ENCODE data around the gene PTPRC. TPM values are rescaled to one million over a fixed set of nuclear protein-coding genes. Genes with fewer than 3 reads are reported as not detected.

The PTPRC gene
- total and polyA plus RNA-seq, 7 donors: 4.8 to 78.6 (median 12.5) TPM

GRCh38 chr1:198651650-198652400 lies 13.0 kb downstream of the PTPRC start:
- Histone ChIP-seq H3K27me3 (no peaks in the 10 kb centered on the region), H3K27ac (no peak overlapping the region), H3K4me1 (no peaks in the 10 kb centered on the region), H3K9me3 (no peaks in the 10 kb centered on the region), H3K36me3 (no peaks in the 10 kb centered on the region), H3K4me3 (no peak overlapping the region)
- TF ChIP-seq POLR2AphosphoS5 (IDR thresholded peaks at IDR 0.05) (no peak), EP300 (IDR thresholded peaks at IDR 0.05) (no peak), CTCF (IDR thresholded peaks at IDR 0.05) (no peak)
- intact Hi-C loops (cut with DNase I): no loop called here
- DNase-seq: no peak
- 52 to 75% methylated on average over 7 of the region's 7 CpGs for WGBS, 2 donors

- no peaks in the 10 kb centered on the region for H3K27me3 ChIP-seq
- no peak for DNase-seq
- peaks cover 0 to 13% (median 5%) of the 10 kb centered on the region in 4 donors for H3K4me1 ChIP-seq
- no peak overlapping the region for H3K27ac ChIP-seq
- 70 to 72% methylated on average over 3 of the region's 3 CpGs for WGBS, 2 donors
- intact Hi-C loops (cut with DNase I): no loop called here
- no peaks in the 10 kb centered on the region for H3K9me3 ChIP-seq
- TF ChIP-seq POLR2AphosphoS5 (IDR thresholded peaks at IDR 0.05) (no peak), EP300 (IDR thresholded peaks at IDR 0.05) (no peak)
- no peak overlapping the region for H3K4me3 ChIP-seq
- H3K36me3 ChIP-seq: no peaks in the 10 kb centered on the region
These were observed 15.1 kb downstream of the PTPRC start for GRCh38 chr1:198653808-198654413.

- intact Hi-C loops (cut with DNase I): no loop called here
- no peak for TF ChIP-seq POLR2A (IDR thresholded peaks at IDR 0.05)
- no peak for TF ChIP-seq POLR2AphosphoS5 (IDR thresholded peaks at IDR 0.05)
- TF ChIP-seq EP300 (IDR thresholded peaks at IDR 0.05): no peak
- TF ChIP-seq CTCF (IDR thresholded peaks at IDR 0.05): no peak
- Histone ChIP-seq H3K9me3 (no peaks in the 10 kb centered on the region), H3K36me3 (no peaks in the 10 kb centered on the region), H3K4me1 (peaks cover 0 to 13% (median 5%) of the 10 kb centered on the region in 4 donors), H3K27me3 (no peaks in the 10 kb centered on the region), H3K27ac (peak overlapping the region in 1 of 4 donors; percentile 12), H3K4me3 (no peak overlapping the region)
- no peak for DNase-seq
- WGBS, 2 donors: 78 to 83% methylated on average over 1 of the region's 1 CpG
These were observed 16.8 kb downstream of the PTPRC start for GRCh38 chr1:198655459-198656121.

GRCh38 chr1:198656500-198656932 lies 17.7 kb downstream of the PTPRC start:
- DNase-seq: peak; percentile 67
- Histone ChIP-seq H3K9me3 (no peaks in the 10 kb centered on the region), H3K4me1 (peaks cover 0 to 13% (median 5%) of the 10 kb centered on the region in 4 donors), H3K4me3 (no peak overlapping the region), H3K27ac (peak overlapping the region in 1 of 4 donors; percentile 25), H3K36me3 (no peaks in the 10 kb centered on the region), H3K27me3 (no peaks in the 10 kb centered on the region)
- intact Hi-C loops (cut with DNase I): no loop called here
- 11 to 27% methylated on average over 4 of the region's 4 CpGs for WGBS, 2 donors
- TF ChIP-seq EP300 (IDR thresholded peaks at IDR 0.05) (no peak), POLR2AphosphoS5 (IDR thresholded peaks at IDR 0.05) (no peak), POLR2A (IDR thresholded peaks at IDR 0.05) (no peak), CTCF (IDR thresholded peaks at IDR 0.05) (no peak)

GRCh38 chr1:198657550-198658064 lies 18.8 kb downstream of the PTPRC start:
- no peak for DNase-seq
- Histone ChIP-seq H3K9me3 (no peaks in the 10 kb centered on the region), H3K4me3 (no peak overlapping the region), H3K27ac (no peak overlapping the region), H3K36me3 (no peaks in the 10 kb centered on the region), H3K27me3 (no peaks in the 10 kb centered on the region), H3K4me1 (peaks cover 0 to 13% (median 5%) of the 10 kb centered on the region in 4 donors)
- TF ChIP-seq POLR2AphosphoS5 (IDR thresholded peaks at IDR 0.05) (no peak), CTCF (IDR thresholded peaks at IDR 0.05) (no peak), POLR2A (IDR thresholded peaks at IDR 0.05) (no peak), EP300 (IDR thresholded peaks at IDR 0.05) (no peak)
- intact Hi-C loops (cut with DNase I): no loop called here
- 12 to 24% methylated on average over 3 of the region's 3 CpGs for WGBS, 2 donors
